Transverse colon (tissue), 4 donors: ENCODE measurements around the gene SUFU.

Source experiments
- CTCF ChIP-seq, 5 experiments: fragments of 200-600 bp in 3 of 5; fragments of 450-650 bp in 2 of 5; sonication (generic) in 3 of 5; IDR thresholded peaks; 1 replicate in 2 of 5; 2 replicates in 3 of 5; pipeline ENCODE4 v1.5.1; 2016 to 2017; ENCODE audit warnings: antibody characterized with exemption in 5 of 5, inconsistent platforms in 3 of 5, mild to moderate bottlenecking in 2 of 5, moderate library complexity in 1 of 5
- POLR2A ChIP-seq: fragments of 450-650 bp; IDR thresholded peaks from one replicate; pipeline ENCODE4 v1.6.1; 2016; ENCODE audit warnings: antibody characterized with exemption, mild to moderate bottlenecking, moderate library complexity
- POLR2AphosphoS5 ChIP-seq, 3 donors: sonication (generic); formaldehyde crosslinking; IDR thresholded peaks; one replicate each; pipeline ENCODE4 v1.6.1; 2016; ENCODE audit warnings: antibody characterized with exemption in 3 of 3

- TF ChIP-seq POLR2A (no peak), CTCF (IDR thresholded peaks at IDR 0.05) (no peak), POLR2AphosphoS5 (IDR thresholded peaks at IDR 0.05) (peak in 1 of 3 donors; percentile 9)
These were observed 172.1 kb downstream of the SUFU start for GRCh38 chr10:102675666-102676533.
